Spleen (tissue), 11 donors: ENCODE measurements around the gene ARHGAP45. TPM values are rescaled to one million over a fixed set of nuclear protein-coding genes. Genes with fewer than 3 reads are reported as not detected.

ENCODE experiments used
- DNase-seq: peaks from one replicate; pipeline ENCODE4 v3.0.0-alpha.2; 2020
- H3K27ac ChIP-seq, 8 donors: fragments of 200-600 bp; sonication (generic) in 7 of 8; 1 replicate in 4 of 8; 2 replicates in 4 of 8; pipeline versions ENCODE4 v1.5.0 to v1.8.0; 2016 to 2021; ENCODE audit warnings: inconsistent platforms in 4 of 8, mild to moderate bottlenecking in 4 of 8, moderate library complexity in 1 of 8
- H3K27me3 ChIP-seq, 7 donors: fragments of 200-600 bp; sonication (generic) in 6 of 7; replicated peaks in 1 of 7; 1 replicate in 4 of 7; 2 replicates in 3 of 7; pipeline versions ENCODE4 v1.5.0 to v1.8.0; 2016 to 2021; ENCODE audit warnings: inconsistent platforms in 3 of 7, mild to moderate bottlenecking in 1 of 7
- H3K36me3 ChIP-seq, 6 donors: fragments of 200-600 bp; sonication (generic) in 5 of 6; 1 replicate in 4 of 6; 2 replicates in 2 of 6; pipeline versions ENCODE4 v1.5.0 to v1.8.0; 2016 to 2021; ENCODE audit warnings: inconsistent platforms in 2 of 6
- H3K4me1 ChIP-seq, 6 donors: fragments of 200-600 bp; sonication (generic) in 5 of 6; 1 replicate in 3 of 6; 2 replicates in 3 of 6; pipeline versions ENCODE4 v1.5.0 to v1.8.0; 2016 to 2021; ENCODE audit warnings: inconsistent platforms in 3 of 6
- H3K4me3 ChIP-seq, 8 donors: fragments of 200-600 bp; sonication (generic) in 7 of 8; 1 replicate in 4 of 8; 2 replicates in 4 of 8; pipeline versions ENCODE4 v1.5.0 to v1.8.0; 2016 to 2021; ENCODE audit warnings: inconsistent platforms in 4 of 8, mild to moderate bottlenecking in 4 of 8, moderate library complexity in 2 of 8
- H3K9me3 ChIP-seq, 8 donors: fragments of 200-600 bp; sonication (generic) in 7 of 8; 1 replicate in 4 of 8; 2 replicates in 4 of 8; pipeline versions ENCODE4 v1.5.0 to v1.8.0; 2016 to 2021; ENCODE audit warnings: inconsistent platforms in 4 of 8
- POLR2A ChIP-seq, 3 donors: fragments of 450-650 bp; IDR thresholded peaks; one replicate each; pipeline ENCODE4 v1.5.1; 2017; ENCODE audit warnings: antibody characterized with exemption in 3 of 3, mild to moderate bottlenecking in 1 of 3
- POLR2AphosphoS5 ChIP-seq, 3 donors: sonication (generic); formaldehyde crosslinking; IDR thresholded peaks; one replicate each; pipeline ENCODE4 v1.5.1; 2017; ENCODE audit warnings: antibody characterized with exemption in 3 of 3
- WGBS, 5 donors: extraction: QIAGEN DNeasy Blood & Tissue Kit in 3 of 5; methylation state at CpG; one replicate each; pipeline versions ENCODE4 v1.1.5 to v1.1.7; 2013 to 2018; 5-methylcytosine and 5-hydroxymethylcytosine counted together
- intact Hi-C: fragments of 100-400 bp; cut with DNase I; formaldehyde crosslinking; loops from one replicate; pipeline ENCODE4 v1.15.0; 2023; ENCODE audit warnings: low total_unique reads
- polyA plus RNA-seq, 3 donors: library from polyadenylated mRNA; stranded (reverse); fragments of 200-250 nt; gene quantifications; one replicate each; pipeline ENCODE4 v1.2.1, GENCODE V29; 2013
- total RNA-seq, 7 donors: library from RNA; depleted of rRNA in 3 of 7; stranded (reverse); fragments of >200 nt in 3 of 7; fragmentation: NEBNext Ultra II Directional in 4 of 7; extraction: Animal tissue kit (Norgen Biotek cat#: 25700) in 4 of 7; gene quantifications; one replicate each; pipeline versions ENCODE4 v1.1.0 to v1.2.1, GENCODE V29; 2016 to 2021
- TF ChIP-seq, protein P1 (sequence below), 11 experiments: fragments of 200-600 bp in 7 of 11; fragments of 450-650 bp in 4 of 11; sonication (generic) in 4 of 11; IDR thresholded peaks in 8 of 11; conservative IDR thresholded peaks in 3 of 11; 1 replicate in 7 of 11; 2 replicates in 4 of 11; pipeline versions ENCODE4 v1.4.0 to v1.8.0; 2016 to 2021; ENCODE audit warnings: antibody characterized with exemption in 11 of 11, inconsistent platforms in 4 of 11, mild to moderate bottlenecking in 1 of 11
- donor health status: healthy with polysubstance abuse.
- donor health status: DM: no; HTN: no; CAD: no; lungs with moderate emphysema.
- donor health status: DM: no; HTN: no; CAD: no.
- donor health status: Bipolar disorder and iron deficiency.
- donor health status: healthy.
- donor health status: DM: no; HTN: no; CAD: no.
- donor health status: DM: yes; HTN: yes; CAD: no.

The ARHGAP45 gene
- total and polyA plus RNA-seq, 10 donors: 161 to 356 (median 245) TPM

DNA sequence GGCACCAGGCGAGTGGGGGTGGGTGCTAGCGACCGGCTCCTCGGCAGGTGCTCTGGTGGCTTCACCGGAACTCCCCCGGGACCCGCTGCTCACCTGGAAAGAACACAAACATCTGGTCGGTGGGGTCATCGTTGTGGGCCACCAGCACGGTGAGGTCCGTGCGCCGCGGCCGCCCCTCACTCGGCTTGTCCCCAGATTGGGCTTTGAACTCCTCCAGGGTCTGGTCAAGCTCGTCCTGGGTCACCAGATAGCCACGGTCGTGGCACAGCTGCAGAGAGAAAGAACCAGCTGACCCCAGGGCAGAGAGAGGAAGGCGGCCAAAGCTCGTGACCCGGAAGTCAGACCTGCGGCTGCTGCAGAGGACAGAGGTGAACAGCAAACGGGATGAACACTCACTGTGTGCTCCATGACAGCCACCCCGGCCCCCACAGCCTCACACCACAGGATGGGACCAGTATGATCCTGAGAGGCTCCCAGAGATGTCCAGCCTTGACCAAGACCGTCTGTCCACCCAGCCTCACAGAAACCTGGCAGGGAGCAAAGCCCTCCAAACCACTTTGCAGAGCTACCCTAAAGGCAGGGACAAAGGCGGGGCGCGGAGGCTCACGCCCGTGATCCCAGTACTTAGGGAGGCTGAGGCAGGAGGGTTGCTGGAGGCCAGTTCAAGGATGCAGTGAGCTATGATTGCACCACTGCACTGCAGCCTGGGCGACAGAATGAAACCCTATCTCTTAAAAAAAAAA lies 27.0 kb downstream of the ARHGAP45 start:
- 66 to 76% (median 72%) methylated on average over 31 to 32 of the region's 32 CpGs for WGBS, 5 donors
- peak overlapping the region in 6 of 8 donors; percentile 62 to 90 (median 86) for H3K27ac ChIP-seq
- H3K27me3 ChIP-seq: no peaks in the 10 kb centered on the region
- peak overlapping the region; percentile 73 to 99 (median 88) for H3K4me3 ChIP-seq
- H3K4me1 ChIP-seq: peaks cover 18 to 92% (median 55%) of the 10 kb centered on the region in 6 donors
- TF ChIP-seq POLR2A (IDR thresholded peaks at IDR 0.05) (no peak), POLR2AphosphoS5 (IDR thresholded peaks at IDR 0.05) (peak in 1 of 3 donors; percentile 30)
- TF ChIP-seq, protein P1, sequence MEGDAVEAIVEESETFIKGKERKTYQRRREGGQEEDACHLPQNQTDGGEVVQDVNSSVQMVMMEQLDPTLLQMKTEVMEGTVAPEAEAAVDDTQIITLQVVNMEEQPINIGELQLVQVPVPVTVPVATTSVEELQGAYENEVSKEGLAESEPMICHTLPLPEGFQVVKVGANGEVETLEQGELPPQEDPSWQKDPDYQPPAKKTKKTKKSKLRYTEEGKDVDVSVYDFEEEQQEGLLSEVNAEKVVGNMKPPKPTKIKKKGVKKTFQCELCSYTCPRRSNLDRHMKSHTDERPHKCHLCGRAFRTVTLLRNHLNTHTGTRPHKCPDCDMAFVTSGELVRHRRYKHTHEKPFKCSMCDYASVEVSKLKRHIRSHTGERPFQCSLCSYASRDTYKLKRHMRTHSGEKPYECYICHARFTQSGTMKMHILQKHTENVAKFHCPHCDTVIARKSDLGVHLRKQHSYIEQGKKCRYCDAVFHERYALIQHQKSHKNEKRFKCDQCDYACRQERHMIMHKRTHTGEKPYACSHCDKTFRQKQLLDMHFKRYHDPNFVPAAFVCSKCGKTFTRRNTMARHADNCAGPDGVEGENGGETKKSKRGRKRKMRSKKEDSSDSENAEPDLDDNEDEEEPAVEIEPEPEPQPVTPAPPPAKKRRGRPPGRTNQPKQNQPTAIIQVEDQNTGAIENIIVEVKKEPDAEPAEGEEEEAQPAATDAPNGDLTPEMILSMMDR (IDR thresholded peaks at IDR 0.05 in 8 of 11, conservative IDR thresholded peaks at IDR 0.05 in 3 of 11): no peak
- DNase-seq: no peak
- intact Hi-C loops: no loop called here
- H3K36me3 ChIP-seq: peaks cover 0 to 49% (median 38%) of the 10 kb centered on the region in 6 donors
- no peaks in the 10 kb centered on the region for H3K9me3 ChIP-seq

DNA sequence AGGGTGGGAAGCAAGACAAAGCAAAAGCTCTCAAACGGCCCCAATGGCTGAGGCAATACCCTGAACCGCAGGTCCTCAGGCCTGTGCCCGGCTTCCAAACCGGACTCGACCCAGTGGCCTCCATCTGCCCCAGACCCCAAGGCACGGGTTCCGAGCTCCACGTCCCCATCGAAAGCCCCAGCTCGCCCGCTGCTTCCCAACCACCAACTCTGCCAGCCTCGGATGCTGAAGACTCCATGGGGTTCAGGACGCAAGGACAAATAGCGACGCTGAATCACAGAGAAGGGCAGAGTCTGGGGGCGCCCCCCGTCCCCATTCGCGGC lies 27.6 kb downstream of the ARHGAP45 start:
- 0 to 1% (median 1%) methylated on average over 13 to 19 of the region's 19 CpGs for WGBS, 5 donors
- H3K9me3 ChIP-seq: no peaks in the 10 kb centered on the region
- peaks cover 0 to 43% (median 32%) of the 10 kb centered on the region in 6 donors for H3K36me3 ChIP-seq
- peaks cover 12 to 92% (median 55%) of the 10 kb centered on the region in 6 donors for H3K4me1 ChIP-seq
- intact Hi-C loops: no loop called here
- no peaks in the 10 kb centered on the region for H3K27me3 ChIP-seq
- peak overlapping the region; percentile 73 to 99 (median 88) for H3K4me3 ChIP-seq
- no peak for DNase-seq
- H3K27ac ChIP-seq: peak overlapping the region in 7 of 8 donors; percentile 61 to 90 (median 84)
- TF ChIP-seq, protein P1 (IDR thresholded peaks at IDR 0.05 in 8 of 11, conservative IDR thresholded peaks at IDR 0.05 in 3 of 11): no peak
- TF ChIP-seq POLR2AphosphoS5 (IDR thresholded peaks at IDR 0.05): no peak
- TF ChIP-seq POLR2A (IDR thresholded peaks at IDR 0.05): no peak

DNA sequence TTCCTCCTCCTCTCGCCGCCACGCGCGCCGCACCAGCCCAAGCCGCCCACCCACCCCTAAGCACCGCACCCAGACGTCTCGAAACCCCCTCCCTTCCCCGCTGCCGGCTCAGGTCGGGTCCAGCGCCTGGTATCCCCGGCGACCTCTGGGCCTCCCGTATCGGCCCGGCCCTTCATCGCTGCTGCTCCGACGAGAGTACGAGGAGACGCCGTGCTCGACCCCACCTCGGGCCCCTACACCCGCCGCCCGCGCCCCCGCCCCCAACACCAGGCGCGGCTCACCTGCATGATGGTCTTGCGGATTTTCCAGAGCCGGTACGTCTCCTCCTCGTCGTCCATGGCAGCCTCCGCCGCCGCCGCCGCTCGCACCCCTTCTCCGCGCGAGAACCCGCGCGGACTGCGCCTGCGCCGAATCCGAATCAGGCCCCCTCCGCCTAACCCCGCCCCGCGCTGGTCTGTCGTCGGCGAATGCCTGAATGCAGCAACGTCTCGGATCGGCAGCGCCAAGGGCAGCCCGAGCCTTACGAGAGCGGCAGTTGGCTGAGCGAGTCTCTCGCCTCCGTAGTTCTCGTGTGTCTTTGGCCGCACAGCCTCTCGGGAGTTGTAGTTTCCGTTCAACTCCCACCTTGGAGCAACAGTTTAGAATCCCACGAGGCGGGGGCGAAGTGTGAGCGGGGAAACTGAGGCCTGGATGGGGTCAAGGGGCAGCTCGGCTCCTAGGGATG lies 28.2 kb downstream of the ARHGAP45 start, which contains the start of gene POLR2E:
Gene POLR2E, minus strand, starts transcription at position 398 of the 724 bp plus-strand sequence. Its CDS starts 60 bp downstream, at position 338.
- DNase-seq: peak; percentile 100
- TF ChIP-seq POLR2A (IDR thresholded peaks at IDR 0.05) (peak in 2 of 3 donors; percentile 26 to 50), POLR2AphosphoS5 (IDR thresholded peaks at IDR 0.05) (peak; percentile 95 to 98 (median 95))
- TF ChIP-seq, protein P1 (IDR thresholded peaks at IDR 0.05 in 8 of 11, conservative IDR thresholded peaks at IDR 0.05 in 3 of 11): peak in 3 of 11 experiments; percentile 29 to 50 (median 40)
- Histone ChIP-seq H3K9me3 (no peaks in the 10 kb centered on the region), H3K36me3 (peaks cover 0 to 38% (median 30%) of the 10 kb centered on the region in 6 donors), H3K4me3 (peak within 1 kb of the TSS; percentile 73 to 99 (median 88)), H3K27ac (peak within 1 kb of the TSS; percentile 39 to 90 (median 83)), H3K27me3 (no peaks in the 10 kb centered on the region), H3K4me1 (peaks cover 12 to 92% (median 55%) of the 10 kb centered on the region in 6 donors)
- intact Hi-C loops: no loop called here
- 0 to 1% (median 1%) methylated on average over 14 to 81 of the region's 81 CpGs for WGBS, 5 donors

DNA sequence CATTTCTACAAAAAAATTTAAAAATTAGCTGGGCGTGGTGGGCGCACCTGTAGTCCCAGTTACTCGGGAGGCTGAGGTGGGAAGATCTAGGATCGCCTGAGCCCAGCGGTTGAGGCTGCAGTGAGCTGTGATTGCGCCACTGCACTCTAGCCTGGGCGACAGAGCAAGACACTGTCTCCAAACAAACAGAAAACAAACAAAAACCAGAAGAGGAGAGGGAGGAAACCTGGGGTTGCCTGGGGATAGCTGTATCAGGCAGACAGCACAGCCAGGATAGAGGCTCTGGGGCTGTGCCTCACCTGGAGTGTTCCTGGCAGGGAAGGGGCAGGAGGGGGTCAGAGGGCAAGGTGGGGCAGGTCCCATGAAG lies 30.8 kb downstream of the ARHGAP45 start:
- intact Hi-C loops: no loop called here
- DNase-seq: no peak

More for the DNA sequence above, 30.8 kb downstream of the ARHGAP45 start:
- Histone ChIP-seq H3K27ac (peak overlapping the region in 2 of 8 donors; percentile 36 to 98), H3K27me3 (no peaks in the 10 kb centered on the region), H3K4me1 (peaks cover 35 to 92% (median 76%) of the 10 kb centered on the region in 6 donors), H3K9me3 (no peaks in the 10 kb centered on the region), H3K4me3 (no peak overlapping the region), H3K36me3 (peaks cover 0 to 11% (median 8%) of the 10 kb centered on the region in 6 donors)
- WGBS, 5 donors: 73 to 92% (median 86%) methylated on average over 7 of the region's 7 CpGs
- TF ChIP-seq POLR2A (IDR thresholded peaks at IDR 0.05): no peak
- TF ChIP-seq POLR2AphosphoS5 (IDR thresholded peaks at IDR 0.05): no peak
- TF ChIP-seq, protein P1 (IDR thresholded peaks at IDR 0.05 in 8 of 11, conservative IDR thresholded peaks at IDR 0.05 in 3 of 11): no peak
